ENCODE measurements around the gene ZIC4. TPM values are rescaled to one million over a fixed set of nuclear protein-coding genes. Genes with fewer than 3 reads are reported as not detected.

ZIC4 gene
- total RNA-seq, 1 donor from 2014 or later = not detected

DNA sequence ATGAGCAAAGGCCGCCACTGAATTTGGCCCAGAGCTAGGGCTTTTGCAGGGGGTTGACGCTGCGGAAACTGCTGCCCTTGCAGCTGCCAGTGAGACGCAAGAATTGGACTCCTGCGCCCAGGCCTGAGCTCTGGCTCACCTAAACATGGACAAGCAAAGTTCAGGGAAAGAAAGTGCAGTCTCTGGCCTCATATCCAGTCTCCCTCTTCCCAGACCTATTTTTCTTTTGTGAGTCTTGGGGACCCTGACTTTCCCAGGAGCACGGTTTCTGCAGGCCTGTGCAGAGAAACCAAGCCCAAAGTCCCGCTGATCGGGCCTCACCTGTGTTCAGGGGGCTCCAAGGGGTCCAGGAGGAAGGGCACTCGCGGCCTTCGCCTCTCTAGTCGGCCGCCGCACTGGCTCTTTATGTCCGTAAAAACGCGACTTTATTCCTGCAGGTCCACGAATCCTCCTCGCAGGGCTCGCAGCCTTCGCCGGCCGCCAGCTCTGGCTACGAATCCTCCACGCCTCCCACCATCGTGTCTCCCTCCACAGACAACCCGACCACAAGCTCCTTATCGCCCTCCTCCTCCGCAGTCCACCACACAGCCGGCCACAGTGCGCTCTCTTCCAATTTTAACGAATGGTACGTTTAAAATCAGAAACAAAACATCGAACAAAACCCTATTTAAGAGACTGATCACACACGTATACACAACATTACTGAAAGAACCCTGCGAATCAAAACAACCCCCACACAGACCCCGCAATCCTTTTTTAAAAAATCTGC is 6.8 kb upstream of the ZIC4 start:
- TF ChIP-seq CTCF (IDR thresholded peaks at IDR 0.05) = no peak
- ATAC-seq = no peak

DNA sequence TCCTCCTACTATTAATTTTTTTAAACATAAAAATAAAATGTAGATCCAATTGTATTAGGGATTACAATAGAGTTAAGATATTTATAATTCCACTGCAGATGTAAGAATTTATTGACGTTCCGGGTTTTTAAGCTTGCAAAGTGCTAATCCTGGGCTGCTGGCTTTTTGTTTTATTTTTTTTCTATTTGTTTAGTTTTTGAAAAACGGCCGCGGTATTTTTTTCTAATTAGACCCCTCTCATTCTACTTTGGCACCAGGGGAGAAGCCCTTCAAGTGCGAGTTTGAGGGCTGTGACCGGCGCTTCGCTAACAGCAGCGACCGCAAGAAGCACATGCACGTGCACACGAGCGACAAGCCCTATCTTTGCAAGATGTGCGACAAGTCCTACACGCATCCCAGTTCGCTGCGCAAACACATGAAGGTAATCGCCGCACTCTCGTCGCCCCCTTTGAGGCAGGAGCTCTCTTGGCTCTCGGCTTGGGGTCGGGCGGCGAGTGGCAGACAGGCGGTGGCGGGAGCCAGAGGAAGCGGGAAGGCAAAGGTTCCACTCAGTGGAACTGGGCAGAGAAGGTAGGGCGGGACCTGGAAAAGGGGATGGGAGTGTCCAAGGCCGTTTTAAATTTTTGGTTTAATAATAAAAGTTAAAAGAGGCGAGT is 6.0 kb upstream of the ZIC4 start:
- peaks cover 30% of the 10 kb centered on the region for H3K4me1 ChIP-seq
- no peak overlapping the region for H3K4me3 ChIP-seq
- no peak overlapping the region for H3K27ac ChIP-seq
- ATAC-seq = no peak
- DNase-seq = no peak
- intact Hi-C loops (cut with DNase I) = no loop called here
- no peak for TF ChIP-seq CTCF (IDR thresholded peaks at IDR 0.05)
- H3K9me3 ChIP-seq = no peaks in the 10 kb centered on the region
- peaks cover 98% of the 10 kb centered on the region for H3K27me3 ChIP-seq (ENCODE audit: low read depth)
- H3K36me3 ChIP-seq = no peaks in the 10 kb centered on the region

More for the DNA sequence above, 6.8 kb upstream of the ZIC4 start:
- Histone ChIP-seq H3K27ac (no peak overlapping the region), H3K9me3 (no peaks in the 10 kb centered on the region), H3K4me3 (peak overlapping the region; percentile 32), H3K4me1 (peaks cover 29% of the 10 kb centered on the region), H3K27me3 (ENCODE audit: low read depth) (peaks cover 98% of the 10 kb centered on the region), H3K36me3 (no peaks in the 10 kb centered on the region)
- DNase-seq = no peak
- intact Hi-C loops (cut with DNase I) = no loop called here

DNA sequence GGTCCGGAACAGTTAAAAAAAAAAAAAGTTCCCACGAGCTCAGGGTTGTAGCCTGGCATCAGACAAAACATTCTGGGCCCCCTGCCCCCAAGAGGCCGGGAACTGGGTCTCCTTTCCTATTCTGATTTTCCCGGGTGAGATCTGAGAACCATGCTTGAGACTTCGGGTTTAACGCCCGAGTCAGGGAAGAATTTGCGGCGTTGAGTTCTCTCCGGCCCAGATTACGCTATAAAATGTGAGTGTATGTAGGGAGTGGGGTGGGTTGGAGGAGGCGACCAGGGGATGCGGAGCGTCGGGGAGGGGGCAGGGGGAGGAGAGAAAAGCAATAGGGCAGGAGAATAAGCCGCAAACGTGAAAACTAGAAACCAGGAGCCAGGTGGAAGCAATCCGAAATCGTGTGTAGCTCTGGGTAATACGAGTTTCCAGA is 5.5 kb upstream of the ZIC4 start:
- no peak overlapping the region for H3K27ac ChIP-seq
- no peaks in the 10 kb centered on the region for H3K36me3 ChIP-seq
- no peak for TF ChIP-seq CTCF (IDR thresholded peaks at IDR 0.05)
- intact Hi-C loops (cut with DNase I) = no loop called here
- H3K9me3 ChIP-seq = no peaks in the 10 kb centered on the region
- no peak overlapping the region for H3K4me3 ChIP-seq
- DNase-seq (no peak), ATAC-seq (no peak)
- peaks cover 99% of the 10 kb centered on the region for H3K27me3 ChIP-seq (ENCODE audit: low read depth)
- H3K4me1 ChIP-seq = peaks cover 33% of the 10 kb centered on the region

DNA sequence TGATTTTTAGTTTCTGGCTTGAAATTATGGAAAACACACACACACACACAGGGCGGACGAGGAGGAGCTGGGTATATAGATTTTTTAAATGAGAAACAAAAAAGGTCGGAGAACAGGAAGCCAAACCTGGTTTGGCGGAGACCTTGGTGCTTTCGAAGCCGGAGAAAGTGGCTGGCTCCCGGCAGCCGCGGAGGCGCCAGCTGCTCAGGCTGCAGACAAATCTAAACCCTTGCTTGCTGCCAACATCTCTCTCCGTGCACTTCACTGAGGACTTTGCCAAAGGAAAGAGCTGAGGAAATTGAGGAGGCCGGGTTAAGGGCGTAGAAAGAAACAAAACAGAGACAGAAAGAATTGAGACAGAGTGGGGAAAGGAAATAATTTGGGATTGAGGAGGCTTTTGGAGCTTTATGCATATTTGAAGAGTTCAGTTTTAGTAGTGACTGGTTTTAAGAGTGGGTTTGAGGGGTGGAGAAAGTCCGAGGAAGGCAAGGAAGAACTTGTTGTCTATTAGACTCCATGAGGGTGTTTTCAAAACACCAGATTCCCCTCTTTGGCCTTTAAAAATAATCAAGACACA is 5.0 kb upstream of the ZIC4 start:
- H3K4me1 ChIP-seq = peaks cover 33% of the 10 kb centered on the region
- H3K9me3 ChIP-seq = no peaks in the 10 kb centered on the region
- no peak overlapping the region for H3K27ac ChIP-seq
- TF ChIP-seq CTCF (IDR thresholded peaks at IDR 0.05) = no peak
- peaks cover 99% of the 10 kb centered on the region for H3K27me3 ChIP-seq (ENCODE audit: low read depth)
- no peaks in the 10 kb centered on the region for H3K36me3 ChIP-seq
- H3K4me3 ChIP-seq = peak overlapping the region; percentile 39
- no peak for DNase-seq
- no peak for ATAC-seq
- intact Hi-C loops (cut with DNase I) = no loop called here

- no peaks in the 10 kb centered on the region for H3K36me3 ChIP-seq
- no peak overlapping the region for H3K27ac ChIP-seq
- TF ChIP-seq CTCF (IDR thresholded peaks at IDR 0.05) = no peak
- DNase-seq (no peak), ATAC-seq (no peak)
- H3K9me3 ChIP-seq = no peaks in the 10 kb centered on the region
- H3K4me1 ChIP-seq = peaks cover 33% of the 10 kb centered on the region
- peaks cover 99% of the 10 kb centered on the region for H3K27me3 ChIP-seq (ENCODE audit: low read depth)
- H3K4me3 ChIP-seq = peak overlapping the region; percentile 39
- intact Hi-C loops (cut with DNase I) = no loop called here
Observed at GRCh38 chr3:147410526-147411237, 4.3 kb upstream of the ZIC4 start.
